Sigmoid colon (tissue), 7 donors: Measurements from ENCODE around the gene BGLAP. TPM values are rescaled to one million over a fixed set of nuclear protein-coding genes. Genes with fewer than 3 reads are reported as not detected.

ENCODE experiments used
- DNase-seq: peaks from one replicate; pipeline ENCODE4 v3.0.0-alpha.2; 2019
- H3K27ac ChIP-seq, 4 donors: fragments of 200-600 bp; sonication (generic); one replicate each; pipeline ENCODE4 v1.5.1; 2016 to 2019; ENCODE audit warnings: mild to moderate bottlenecking in 1 of 4
- H3K27me3 ChIP-seq, 3 donors: fragments of 200-600 bp; sonication (generic); one replicate each; pipeline ENCODE4 v1.5.1; 2019; ENCODE audit warnings: mild to moderate bottlenecking in 1 of 3
- H3K36me3 ChIP-seq, 4 donors: fragments of 200-600 bp; sonication (generic); one replicate each; pipeline ENCODE4 v1.5.1; 2016 to 2019
- H3K4me1 ChIP-seq, 4 donors: fragments of 200-600 bp; sonication (generic); one replicate each; pipeline ENCODE4 v1.5.1; 2017 to 2019
- H3K4me3 ChIP-seq, 4 donors: fragments of 200-600 bp; sonication (generic); one replicate each; pipeline ENCODE4 v1.5.1; 2017 to 2019; ENCODE audit warnings: mild to moderate bottlenecking in 2 of 4, moderate library complexity in 1 of 4
- H3K9me3 ChIP-seq, 4 donors: fragments of 200-600 bp in 3 of 4; sonication (generic) in 3 of 4; one replicate each; pipeline versions ENCODE4 v1.5.1 to v1.6.1; 2013 to 2019
- CTCF ChIP-seq, 4 experiments: fragments of 450-650 bp in 3 of 4; fragments of 200-600 bp in 1 of 4; IDR thresholded peaks; one replicate each; pipeline ENCODE4 v1.5.1; 2016 to 2019; ENCODE audit warnings: antibody characterized with exemption in 4 of 4, mild to moderate bottlenecking in 3 of 4, moderate library complexity in 2 of 4
- EP300 ChIP-seq, 4 donors: sonication (generic); formaldehyde crosslinking; IDR thresholded peaks; one replicate each; pipeline ENCODE4 v1.6.1; 2017; ENCODE audit warnings: antibody characterized with exemption in 4 of 4
- POLR2A ChIP-seq, 2 donors: fragments of 450-650 bp; IDR thresholded peaks; one replicate each; pipeline ENCODE4 v1.6.1; 2016; ENCODE audit warnings: antibody characterized with exemption in 2 of 2, mild to moderate bottlenecking in 2 of 2, moderate library complexity in 2 of 2
- POLR2AphosphoS5 ChIP-seq, 4 donors: sonication (generic); formaldehyde crosslinking; IDR thresholded peaks; one replicate each; pipeline ENCODE4 v1.6.1; 2017; ENCODE audit warnings: antibody characterized with exemption in 4 of 4
- WGBS, 2 donors: extraction: QIAGEN DNeasy Blood & Tissue Kit; methylation state at CpG; one replicate each; pipeline ENCODE4 v1.1.7; 2013; 5-methylcytosine and 5-hydroxymethylcytosine counted together
- intact Hi-C: fragments of 100-400 bp; cut with DNase I; formaldehyde crosslinking; loops from one replicate; pipeline ENCODE4 v1.15.1; 2023
- polyA plus RNA-seq, 3 donors: library from polyadenylated mRNA; stranded (reverse); fragments of 200-250 nt; gene quantifications; one replicate each; pipeline ENCODE4 v1.2.3, GENCODE V29; 2013
- total RNA-seq, 4 donors: library from RNA; depleted of rRNA; stranded (reverse); fragments of >200 nt; gene quantifications; one replicate each; pipeline ENCODE4 v1.1.0, GENCODE V29; 2016
- donor health status: healthy with polysubstance abuse.
- donor health status: Bipolar disorder and iron deficiency.
- donor health status: healthy.

Gene BGLAP
- total and polyA plus RNA-seq, 7 donors: 1.0 to 15.9 (median 4.3) TPM; not detected in 2

GRCh38 chr1:156195853-156196252 lies 46.1 kb upstream of the BGLAP start:
- H3K27ac ChIP-seq: no peak overlapping the region
- no peaks in the 10 kb centered on the region for H3K27me3 ChIP-seq
- 66 to 77% methylated on average over 4 of the region's 4 CpGs for WGBS, 2 donors
- TF ChIP-seq POLR2AphosphoS5 (IDR thresholded peaks at IDR 0.05): no peak
- no peak overlapping the region for H3K4me3 ChIP-seq
- peaks cover 0 to 29% (median 17%) of the 10 kb centered on the region in 4 donors for H3K4me1 ChIP-seq
- peaks cover 5 to 15% (median 7%) of the 10 kb centered on the region in 4 donors for H3K36me3 ChIP-seq
- intact Hi-C loops: loop anchor here (2.0 to 10.0 kb wide), 2 partner anchors 17 to 939 kb away; partner anchors contain the start of genes ETV3 and PMF1
- no peaks in the 10 kb centered on the region for H3K9me3 ChIP-seq
- DNase-seq: no peak

DNA sequence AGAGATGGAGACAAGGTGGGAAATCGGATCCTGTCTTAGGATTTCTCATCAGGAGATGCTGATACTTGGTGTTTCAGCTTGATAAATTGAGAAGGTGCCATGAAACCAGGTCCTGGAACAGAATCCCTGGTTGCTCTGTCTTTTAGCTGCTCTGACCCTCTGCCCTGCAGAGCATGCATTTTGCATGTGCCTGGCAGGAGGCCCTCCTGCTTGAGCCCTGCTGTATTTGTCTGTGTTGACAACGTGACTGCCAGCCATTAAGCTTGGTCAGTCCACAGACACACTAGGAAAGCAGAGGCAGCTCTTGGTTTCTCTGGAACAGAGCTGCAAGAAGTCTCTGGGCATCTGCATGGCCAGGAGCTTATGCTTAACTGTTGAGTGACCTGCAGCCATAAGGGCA lies 45.5 kb upstream of the BGLAP start:
- Histone ChIP-seq H3K36me3 (peaks cover 5 to 16% (median 7%) of the 10 kb centered on the region in 4 donors), H3K4me1 (peaks cover 0 to 29% (median 17%) of the 10 kb centered on the region in 4 donors), H3K4me3 (no peak overlapping the region), H3K9me3 (no peaks in the 10 kb centered on the region), H3K27ac (no peak overlapping the region), H3K27me3 (no peaks in the 10 kb centered on the region)
- DNase-seq: no peak
- WGBS, 2 donors: 73 to 78% methylated on average over 2 of the region's 2 CpGs
- TF ChIP-seq EP300 (IDR thresholded peaks at IDR 0.05): no peak
- TF ChIP-seq POLR2AphosphoS5 (IDR thresholded peaks at IDR 0.05): no peak
- intact Hi-C loops: loop anchor here (10.0 kb wide), 1 partner anchor 938 kb away; the partner anchor contains the start of gene ETV3

GRCh38 chr1:156198831-156199349 lies 43.1 kb upstream of the BGLAP start:
- Histone ChIP-seq H3K9me3 (no peaks in the 10 kb centered on the region), H3K27ac (no peak overlapping the region), H3K4me3 (no peak overlapping the region), H3K4me1 (peaks cover 0 to 45% (median 34%) of the 10 kb centered on the region in 4 donors), H3K36me3 (peaks cover 5 to 19% (median 7%) of the 10 kb centered on the region in 4 donors), H3K27me3 (no peaks in the 10 kb centered on the region)
- intact Hi-C loops: loop anchor here (10.0 kb wide), 1 partner anchor 936 kb away; the partner anchor contains the start of gene ETV3
- 67 to 70% methylated on average over 5 of the region's 5 CpGs for WGBS, 2 donors
- no peak for DNase-seq
- TF ChIP-seq POLR2A (IDR thresholded peaks at IDR 0.05): no peak
- TF ChIP-seq POLR2AphosphoS5 (IDR thresholded peaks at IDR 0.05): no peak
- TF ChIP-seq EP300 (IDR thresholded peaks at IDR 0.05): no peak
- TF ChIP-seq CTCF (IDR thresholded peaks at IDR 0.05): no peak

GRCh38 chr1:156200044-156200443 lies 41.9 kb upstream of the BGLAP start:
- WGBS, 2 donors: 95 to 96% methylated on average over 8 of the region's 8 CpGs
- TF ChIP-seq POLR2A (IDR thresholded peaks at IDR 0.05) (no peak), CTCF (IDR thresholded peaks at IDR 0.05) (no peak), EP300 (IDR thresholded peaks at IDR 0.05) (no peak), POLR2AphosphoS5 (IDR thresholded peaks at IDR 0.05) (no peak)
- DNase-seq: peak; percentile 60
- intact Hi-C loops: no loop called here
- Histone ChIP-seq H3K27ac (no peak overlapping the region), H3K4me3 (no peak overlapping the region), H3K9me3 (no peaks in the 10 kb centered on the region), H3K4me1 (peaks cover 0 to 38% (median 33%) of the 10 kb centered on the region in 4 donors), H3K27me3 (no peaks in the 10 kb centered on the region), H3K36me3 (peaks cover 5 to 19% (median 7%) of the 10 kb centered on the region in 4 donors)

DNA sequence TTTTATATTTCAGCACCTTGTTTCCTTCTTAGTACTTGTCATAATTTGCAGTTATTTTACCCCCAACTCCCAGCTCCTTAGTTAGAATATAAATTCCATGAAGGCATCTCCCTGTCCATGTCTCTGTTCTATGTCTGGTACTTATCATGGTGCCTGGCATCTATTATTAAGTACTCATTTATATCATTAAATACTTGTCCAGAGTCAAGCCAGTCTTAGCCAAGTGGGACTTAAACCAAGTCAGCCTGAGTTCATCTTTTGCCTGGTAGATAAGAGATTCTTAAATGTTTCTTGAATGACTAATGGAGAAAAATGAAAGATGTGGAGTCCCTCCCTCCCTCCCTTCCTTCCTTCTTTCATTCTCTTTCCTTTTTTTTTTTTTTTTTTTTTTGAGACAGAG lies 38.7 kb upstream of the BGLAP start:
- no peaks in the 10 kb centered on the region for H3K27me3 ChIP-seq
- intact Hi-C loops: no loop called here
- no peak overlapping the region for H3K4me3 ChIP-seq
- TF ChIP-seq EP300 (IDR thresholded peaks at IDR 0.05): no peak
- peak in 2 of 4 donors; percentile 70 to 74 for TF ChIP-seq POLR2AphosphoS5 (IDR thresholded peaks at IDR 0.05)
- H3K36me3 ChIP-seq: peaks cover 5 to 38% (median 10%) of the 10 kb centered on the region in 4 donors
- peak overlapping the region in 3 of 4 donors; percentile 30 to 57 (median 57) for H3K27ac ChIP-seq
- H3K4me1 ChIP-seq: peaks cover 0 to 26% (median 24%) of the 10 kb centered on the region in 4 donors
- DNase-seq: peak; percentile 6
- no peaks in the 10 kb centered on the region for H3K9me3 ChIP-seq

DNA sequence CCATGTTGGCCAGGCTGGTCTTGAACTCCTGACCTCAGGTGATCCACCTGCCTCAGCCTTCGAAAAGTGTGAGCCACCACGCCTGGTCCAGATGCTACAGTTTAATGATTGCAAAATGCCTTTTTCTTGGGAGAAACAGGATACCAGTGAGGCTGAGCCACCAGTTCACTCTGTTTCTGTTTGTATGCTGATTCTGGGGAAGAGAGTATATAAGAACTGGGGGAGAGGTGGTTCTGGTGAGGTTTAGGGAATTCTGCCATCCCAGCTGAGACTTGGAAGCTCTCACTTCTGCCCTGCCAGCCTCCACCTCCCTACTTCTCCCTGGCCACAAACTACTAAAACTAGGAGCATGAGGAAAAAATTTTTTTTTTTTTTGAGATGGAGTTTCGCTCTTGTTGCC lies 37.3 kb upstream of the BGLAP start:
- TF ChIP-seq EP300 (IDR thresholded peaks at IDR 0.05) (no peak), CTCF (IDR thresholded peaks at IDR 0.05) (no peak), POLR2AphosphoS5 (IDR thresholded peaks at IDR 0.05) (no peak), POLR2A (IDR thresholded peaks at IDR 0.05) (no peak)
- 88 to 92% methylated on average over 3 of the region's 3 CpGs for WGBS, 2 donors

More for the DNA sequence above, 37.3 kb upstream of the BGLAP start:
- H3K9me3 ChIP-seq: no peaks in the 10 kb centered on the region
- peak; percentile 15 for DNase-seq
- H3K27me3 ChIP-seq: no peaks in the 10 kb centered on the region
- H3K4me3 ChIP-seq: no peak overlapping the region
- intact Hi-C loops: no loop called here
- no peak overlapping the region for H3K27ac ChIP-seq
- H3K36me3 ChIP-seq: peaks cover 5 to 41% (median 12%) of the 10 kb centered on the region in 4 donors
- H3K4me1 ChIP-seq: peaks cover 0 to 26% (median 24%) of the 10 kb centered on the region in 4 donors
